DMS79 (cell line): ENCODE measurements around the gene SCUBE3.
A peak's percentile ranks its signal among the peaks of the same experiment; 100 is the strongest.

Source experiments
- DNase-seq: peaks from one replicate; lab custom pipeline; 2025; lab: John Stamatoyannopoulos, UW

Gene SCUBE3

DNA sequence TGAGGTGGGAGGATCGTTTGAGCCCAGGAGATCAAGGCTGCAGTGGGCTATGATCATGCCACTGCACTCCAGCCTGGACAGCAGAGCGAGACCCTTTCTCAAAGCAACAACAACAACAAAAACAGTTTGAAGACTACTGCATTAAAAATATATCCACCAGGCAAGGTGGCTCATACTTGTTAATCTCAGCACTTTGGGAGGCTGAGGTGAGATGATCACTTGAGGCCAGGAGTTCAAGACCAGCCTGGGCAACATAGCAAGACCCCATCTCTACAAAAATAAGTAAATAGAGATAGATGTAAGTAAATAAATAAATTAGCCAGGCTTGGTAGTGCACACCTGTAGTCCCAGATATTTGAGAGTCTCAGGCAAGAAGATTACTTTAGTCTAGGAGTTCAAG lies 58.2 kb downstream of the SCUBE3 start:
- DNase-seq: no peak

DNA sequence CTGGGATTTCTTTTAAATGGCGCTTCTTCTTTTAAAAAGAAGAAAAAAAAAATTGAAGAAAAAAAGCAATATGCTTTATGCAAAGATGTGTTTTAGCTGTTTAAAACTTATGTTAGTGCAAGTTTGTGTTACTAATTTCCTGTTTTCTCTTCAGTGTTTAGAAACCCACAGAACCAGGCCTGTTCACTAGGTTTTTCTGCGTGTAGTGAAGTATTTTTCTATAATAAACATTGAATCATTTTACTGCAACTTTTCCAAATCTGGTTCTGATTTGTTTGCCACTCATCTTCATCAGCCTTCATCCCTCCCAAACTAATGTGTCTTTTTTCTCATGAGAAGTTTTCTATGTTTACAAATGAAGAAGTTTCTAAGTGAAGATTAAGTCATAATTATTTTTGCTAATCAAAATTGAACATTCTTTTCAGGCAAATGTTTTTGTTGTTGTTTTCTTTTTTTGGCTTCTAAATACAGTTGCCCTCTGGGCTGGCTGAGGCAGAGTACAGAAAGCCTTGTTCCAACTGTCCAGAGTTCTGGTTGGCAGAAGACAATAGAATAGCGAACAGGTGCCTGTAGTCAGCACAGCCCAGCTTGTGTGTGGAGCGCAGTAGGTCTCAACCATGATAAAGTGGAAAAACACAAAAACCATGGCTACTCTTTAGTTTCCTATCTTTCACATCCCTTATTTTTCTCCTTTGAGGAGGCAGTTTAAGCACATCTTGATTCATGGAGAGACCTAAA lies 60.2 kb downstream of the SCUBE3 start:
- DNase-seq: no peak

DNA sequence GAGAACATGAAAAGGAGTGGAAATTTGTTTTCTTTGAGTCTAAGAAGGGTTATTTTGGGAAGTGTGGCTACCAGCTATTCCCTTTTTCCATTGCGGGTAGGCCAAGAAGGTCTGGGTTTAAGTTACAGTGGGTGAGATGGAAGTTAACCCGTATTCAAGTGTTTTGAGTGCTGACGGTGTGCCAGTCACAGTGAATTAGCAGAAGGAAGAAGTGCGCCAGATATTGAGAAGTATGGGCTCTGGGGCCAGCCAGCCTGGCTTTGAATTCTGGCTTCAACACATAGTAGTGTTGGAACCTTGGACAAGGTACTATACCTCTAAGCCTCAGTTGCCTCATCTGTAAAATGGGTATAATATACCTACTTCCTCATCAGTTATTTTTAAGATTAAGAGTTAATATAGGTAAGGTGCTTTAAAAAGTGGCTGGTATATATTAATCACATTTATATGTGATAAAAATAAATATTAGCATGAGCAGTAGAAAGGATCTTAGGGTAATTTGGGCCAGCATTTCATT lies 62.0 kb downstream of the SCUBE3 start:
- DNase-seq: no peak

DNA sequence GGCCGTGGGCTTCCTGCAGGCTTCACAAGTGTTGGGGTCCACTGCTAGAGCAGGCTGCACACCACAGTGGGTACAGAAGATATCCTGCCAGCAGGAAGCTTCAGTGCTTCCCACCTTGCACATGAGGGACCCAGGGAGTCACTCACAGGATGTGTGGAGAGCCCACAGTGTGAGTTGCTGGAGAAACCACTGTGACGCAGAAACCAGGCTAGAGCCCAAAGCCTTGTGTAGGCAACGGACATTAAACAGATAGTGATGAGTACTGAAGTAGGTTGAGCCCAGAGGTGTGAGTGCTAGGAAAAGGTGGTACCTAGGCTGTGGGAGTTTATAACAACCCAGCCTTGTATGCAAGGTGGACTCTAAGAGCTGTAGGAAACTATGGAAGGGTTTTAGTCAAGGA lies 65.0 kb downstream of the SCUBE3 start:
- DNase-seq: no peak

DNA sequence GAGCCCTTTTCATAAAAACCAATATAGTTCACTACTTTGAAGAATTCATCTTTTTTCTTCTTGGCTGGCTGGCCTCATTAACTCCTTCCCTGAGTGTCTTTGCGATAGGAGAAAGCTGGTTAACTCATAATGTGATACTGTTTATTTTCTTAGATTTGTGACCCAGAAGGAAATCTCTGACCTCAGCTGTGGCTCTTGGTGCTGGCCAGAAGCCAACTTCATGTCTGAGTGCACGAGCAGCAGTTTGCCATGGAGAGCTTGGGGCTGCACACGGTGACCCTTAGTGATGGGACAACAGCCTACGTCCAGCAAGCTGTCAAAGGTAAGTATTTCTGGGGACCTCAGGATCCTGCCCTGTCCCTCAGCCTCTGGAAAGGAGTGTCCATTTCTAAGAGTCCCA lies 67.1 kb downstream of the SCUBE3 start:
- no peak for DNase-seq

DNA sequence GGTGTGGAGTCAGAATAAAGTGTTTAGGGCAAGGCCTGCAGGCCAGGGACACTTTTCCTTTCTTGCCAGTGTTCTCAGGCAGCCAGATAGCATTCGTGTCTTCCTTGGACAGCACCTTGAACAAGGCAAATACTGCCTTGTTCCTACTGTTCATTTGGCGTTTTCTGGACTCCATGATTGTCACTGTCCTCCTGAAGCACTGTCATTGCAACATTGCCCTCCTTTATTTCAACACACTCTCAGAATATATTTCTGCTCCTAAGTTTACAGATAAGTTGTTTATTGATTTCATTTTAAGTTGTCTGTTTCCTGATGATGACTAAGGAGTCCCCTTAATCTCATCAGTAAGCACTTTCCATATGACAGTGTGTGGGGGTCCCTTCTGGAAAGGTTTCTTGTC lies 68.7 kb downstream of the SCUBE3 start:
- no peak for DNase-seq

DNA sequence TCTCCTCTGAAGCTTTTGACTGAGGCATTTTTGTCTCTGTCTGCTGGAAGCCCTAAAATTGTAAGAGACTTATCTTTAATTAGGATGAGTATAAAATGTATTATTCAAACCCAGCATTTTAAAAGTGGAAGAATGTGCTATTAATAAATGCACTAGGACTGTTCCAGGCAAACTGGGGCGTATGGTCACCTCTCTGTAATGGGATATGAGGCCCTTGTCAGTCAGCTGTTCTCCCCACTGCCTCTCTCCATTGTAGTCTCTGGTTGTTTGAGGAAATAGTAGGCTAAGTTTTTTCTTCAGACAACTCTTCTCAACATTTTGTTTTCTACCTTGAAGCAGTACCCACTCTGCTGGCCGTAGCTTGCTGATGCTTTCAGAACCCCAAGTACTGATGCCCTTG lies 69.6 kb downstream of the SCUBE3 start:
- DNase-seq: no peak

DNA sequence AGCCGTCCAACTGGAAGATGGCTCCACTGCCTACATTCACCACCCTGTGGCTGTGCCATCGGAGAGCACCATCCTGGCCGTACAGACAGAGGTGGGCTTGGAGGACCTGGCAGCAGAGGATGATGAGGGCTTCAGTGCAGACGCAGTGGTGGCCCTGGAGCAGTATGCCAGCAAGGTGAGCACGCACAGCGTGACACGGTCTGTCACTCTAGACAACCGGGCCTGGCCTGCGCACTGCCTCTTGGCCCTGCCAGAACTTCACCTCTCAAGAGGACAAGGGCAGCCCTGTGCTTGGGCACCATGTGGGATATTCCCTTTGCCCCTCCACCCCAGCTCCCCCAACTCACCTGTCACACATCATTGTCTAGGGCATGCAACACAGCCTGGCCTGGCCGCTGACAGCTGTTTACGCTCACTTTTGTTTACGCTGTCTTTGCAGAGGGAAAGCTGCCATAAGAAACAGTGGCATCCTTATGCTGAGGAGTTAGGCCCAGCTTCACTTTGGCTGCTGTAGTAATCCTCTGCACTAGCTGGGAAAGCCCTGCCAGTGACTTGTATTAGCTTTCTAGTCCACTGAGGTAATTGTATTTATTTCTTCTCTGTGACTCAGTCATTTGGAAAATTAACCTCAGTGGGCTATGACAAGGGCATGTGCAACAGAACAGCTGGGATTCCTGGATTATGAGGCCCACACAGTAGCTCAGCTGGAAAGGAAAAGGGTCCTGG lies 74.1 kb downstream of the SCUBE3 start:
- DNase-seq: no peak

DNA sequence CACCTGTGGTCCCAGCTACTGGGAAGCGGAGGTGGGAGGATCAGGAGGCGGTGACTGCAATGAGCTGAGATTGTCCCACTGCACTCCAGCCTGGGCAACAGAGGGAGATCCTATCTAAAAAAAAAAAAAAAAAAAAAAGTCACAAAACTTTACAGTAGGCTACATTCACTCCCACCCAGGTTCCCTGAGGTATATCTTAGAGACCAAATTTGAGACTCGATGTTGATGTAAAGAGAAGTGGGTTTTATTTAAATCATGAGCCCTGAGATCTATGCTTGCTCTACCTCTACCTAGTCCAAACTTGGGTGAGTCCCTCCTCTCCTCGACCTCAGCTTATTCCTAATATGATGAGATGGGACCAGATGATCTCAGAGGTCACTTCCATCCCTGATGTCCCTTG lies 75.1 kb downstream of the SCUBE3 start:
- no peak for DNase-seq

DNA sequence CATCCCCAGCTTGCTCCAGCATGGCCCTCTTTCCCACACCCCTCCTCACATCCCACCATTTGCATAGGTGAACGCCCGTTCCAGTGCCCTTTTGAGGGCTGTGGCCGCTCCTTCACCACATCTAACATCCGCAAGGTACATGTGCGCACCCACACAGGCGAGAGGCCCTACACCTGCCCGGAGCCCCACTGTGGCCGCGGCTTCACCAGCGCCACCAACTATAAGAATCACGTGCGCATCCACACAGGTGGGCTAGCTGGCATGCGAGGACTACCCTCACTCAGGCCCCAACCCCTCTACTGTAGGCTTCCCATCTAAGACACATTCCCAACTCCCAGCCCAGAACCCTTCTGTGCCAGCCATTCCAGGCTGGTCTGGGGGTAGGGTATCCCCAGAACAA lies 77.7 kb downstream of the SCUBE3 start:
- DNase-seq: no peak

DNA sequence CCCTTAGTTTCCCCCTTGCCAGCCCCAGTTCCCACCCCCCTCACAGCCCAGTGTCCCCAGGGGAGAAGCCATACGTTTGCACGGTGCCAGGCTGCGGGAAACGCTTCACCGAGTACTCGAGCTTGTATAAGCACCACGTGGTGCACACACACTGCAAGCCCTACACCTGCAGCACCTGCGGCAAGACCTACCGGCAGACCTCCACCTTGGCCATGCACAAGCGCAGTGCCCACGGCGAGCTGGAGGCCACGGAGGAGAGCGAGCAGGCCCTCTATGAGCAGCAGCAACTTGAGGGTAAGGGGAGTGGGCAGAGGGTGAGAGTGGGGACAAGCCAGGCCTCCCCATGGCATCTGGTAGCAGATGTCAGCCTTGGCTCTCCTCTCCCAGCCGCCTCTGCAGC lies 78.7 kb downstream of the SCUBE3 start:
- DNase-seq: peak; percentile 52

DNA sequence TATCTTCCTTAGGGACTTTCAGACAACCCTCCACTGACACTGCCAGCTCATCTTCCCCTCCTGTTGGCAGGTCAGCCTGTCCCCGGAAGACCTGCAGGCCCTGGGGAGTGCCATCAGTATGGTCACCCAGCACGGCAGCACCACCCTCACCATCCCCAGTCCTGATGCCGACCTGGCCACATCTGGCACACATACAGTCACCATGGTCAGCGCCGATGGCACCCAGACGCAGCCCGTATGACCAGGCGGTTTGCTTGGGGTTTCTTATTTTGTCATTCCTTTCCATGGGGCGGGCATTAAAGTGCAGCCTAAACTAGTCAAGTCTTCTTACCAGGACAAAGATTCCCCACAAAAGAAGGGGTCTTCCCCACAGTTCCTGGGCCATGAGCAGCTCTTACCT lies 79.9 kb downstream of the SCUBE3 start:
- DNase-seq: no peak

DNA sequence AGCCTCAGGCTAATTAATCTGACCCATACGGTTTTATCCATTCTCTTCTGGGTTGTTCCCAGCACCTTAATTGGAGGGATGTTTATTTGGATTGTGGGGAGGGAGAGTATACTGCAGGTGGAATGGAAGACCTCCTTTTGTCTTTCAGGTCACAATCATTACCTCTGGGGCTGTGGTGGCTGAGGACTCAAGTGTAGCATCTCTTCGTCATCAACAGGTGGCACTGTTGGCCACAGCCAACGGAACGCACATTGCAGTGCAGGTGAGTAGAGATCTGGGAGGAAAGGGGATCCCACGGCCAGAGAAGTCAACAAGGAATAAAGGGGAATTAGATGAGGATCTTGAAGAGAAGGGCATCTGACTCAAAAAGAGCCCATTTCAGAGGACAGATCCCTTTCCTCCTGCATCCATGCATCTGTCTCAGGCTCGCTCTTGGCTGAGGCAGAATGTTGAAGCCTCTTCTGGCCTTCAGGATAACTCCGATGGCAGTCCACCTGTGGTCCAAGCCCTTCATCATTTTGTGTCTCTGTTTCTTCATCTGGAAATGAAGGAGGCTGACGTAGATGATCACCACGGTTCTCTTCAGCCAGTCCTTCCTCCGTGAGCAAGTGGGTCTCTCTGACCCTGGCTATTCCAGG lies 80.7 kb downstream of the SCUBE3 start:
- no peak for DNase-seq

DNA sequence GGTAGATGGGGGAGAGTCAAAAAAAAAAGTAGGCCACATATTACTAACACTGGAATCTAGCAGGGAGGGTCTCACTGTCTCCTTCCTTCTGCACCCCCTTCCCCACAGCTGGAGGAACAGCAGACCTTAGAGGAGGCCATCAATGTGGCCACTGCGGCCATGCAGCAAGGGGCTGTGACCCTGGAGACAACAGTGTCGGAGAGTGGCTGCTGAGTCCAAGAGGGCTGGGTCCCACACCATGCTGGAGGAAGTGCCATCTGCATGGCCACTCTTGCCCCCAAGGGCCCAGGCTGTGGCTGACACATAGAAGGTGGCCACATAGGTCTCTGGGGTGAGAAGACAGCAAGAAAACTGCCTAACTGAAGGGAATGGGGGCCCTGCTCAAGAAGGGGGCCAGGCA lies 81.3 kb downstream of the SCUBE3 start:
- no peak for DNase-seq

DNA sequence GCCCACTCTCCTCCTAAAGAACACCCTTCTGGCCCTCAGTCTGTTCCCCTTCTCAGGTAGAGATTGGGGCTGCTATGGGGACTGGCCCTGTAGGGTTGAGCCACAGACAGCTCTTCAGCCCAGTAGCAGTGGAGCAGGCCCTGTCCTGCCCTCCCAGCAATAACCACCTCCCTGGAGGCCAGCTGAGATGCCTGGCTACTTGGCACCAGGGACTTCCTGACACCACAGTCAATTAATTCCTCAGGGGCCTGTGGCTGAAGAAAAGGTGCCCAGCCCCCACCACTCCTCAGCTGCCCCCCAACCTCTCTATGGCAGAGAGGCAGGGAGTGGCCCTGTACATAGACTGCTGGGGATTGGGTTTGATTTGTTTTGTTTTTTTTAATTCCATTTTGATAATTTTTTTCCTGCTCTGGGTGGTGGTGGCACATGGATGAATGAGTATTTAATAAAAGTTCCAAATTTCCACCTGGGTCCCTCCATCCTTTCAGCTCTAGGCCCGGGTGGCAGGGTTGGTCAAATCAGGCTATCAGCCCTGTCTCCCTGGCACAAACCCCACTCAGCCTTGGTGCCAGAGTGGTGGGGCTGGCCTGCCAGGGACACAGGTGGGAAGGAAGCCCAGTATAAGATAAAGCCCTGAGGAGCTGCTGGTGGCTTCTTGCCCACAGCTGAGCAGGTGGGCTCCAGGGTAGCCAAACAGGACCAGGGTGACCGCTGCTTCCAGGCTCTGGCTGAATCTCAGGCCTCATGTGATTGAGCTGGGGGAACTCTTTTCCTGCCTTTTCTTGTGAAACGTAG lies 82.0 kb downstream of the SCUBE3 start:
- no peak for DNase-seq

DNA sequence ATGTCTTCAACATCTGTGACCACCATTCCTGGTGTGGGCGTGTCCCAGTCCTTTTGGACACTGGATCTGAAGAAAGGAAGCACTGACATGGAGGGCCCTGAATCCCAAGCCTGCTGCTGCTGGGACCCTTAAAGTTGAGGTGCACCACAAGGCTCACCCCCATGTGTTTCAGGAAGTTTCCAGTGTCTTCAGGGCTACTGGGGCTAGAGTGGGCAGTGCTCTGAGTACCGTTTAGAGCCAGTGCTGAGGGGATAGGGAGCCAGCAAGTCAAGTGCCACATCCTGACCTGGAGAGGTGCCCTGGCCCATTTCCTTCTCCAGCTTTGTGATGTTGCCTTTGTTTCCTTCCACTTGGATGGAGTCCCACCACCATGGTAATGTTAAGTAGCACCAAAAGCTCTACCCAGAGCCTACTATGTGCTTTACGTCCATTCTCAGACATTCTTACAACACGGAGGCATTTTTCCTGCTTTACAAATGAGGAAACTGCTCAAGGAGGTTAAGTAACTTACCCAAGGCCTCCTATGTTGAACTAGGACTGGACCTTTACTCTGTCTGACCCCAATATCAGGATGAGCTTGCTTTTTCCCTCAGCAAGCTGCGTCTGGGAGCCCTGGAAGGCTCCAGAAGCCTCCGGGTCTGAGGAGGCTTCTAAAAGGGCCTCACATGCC lies 83.3 kb downstream of the SCUBE3 start:
- DNase-seq: no peak

DNA sequence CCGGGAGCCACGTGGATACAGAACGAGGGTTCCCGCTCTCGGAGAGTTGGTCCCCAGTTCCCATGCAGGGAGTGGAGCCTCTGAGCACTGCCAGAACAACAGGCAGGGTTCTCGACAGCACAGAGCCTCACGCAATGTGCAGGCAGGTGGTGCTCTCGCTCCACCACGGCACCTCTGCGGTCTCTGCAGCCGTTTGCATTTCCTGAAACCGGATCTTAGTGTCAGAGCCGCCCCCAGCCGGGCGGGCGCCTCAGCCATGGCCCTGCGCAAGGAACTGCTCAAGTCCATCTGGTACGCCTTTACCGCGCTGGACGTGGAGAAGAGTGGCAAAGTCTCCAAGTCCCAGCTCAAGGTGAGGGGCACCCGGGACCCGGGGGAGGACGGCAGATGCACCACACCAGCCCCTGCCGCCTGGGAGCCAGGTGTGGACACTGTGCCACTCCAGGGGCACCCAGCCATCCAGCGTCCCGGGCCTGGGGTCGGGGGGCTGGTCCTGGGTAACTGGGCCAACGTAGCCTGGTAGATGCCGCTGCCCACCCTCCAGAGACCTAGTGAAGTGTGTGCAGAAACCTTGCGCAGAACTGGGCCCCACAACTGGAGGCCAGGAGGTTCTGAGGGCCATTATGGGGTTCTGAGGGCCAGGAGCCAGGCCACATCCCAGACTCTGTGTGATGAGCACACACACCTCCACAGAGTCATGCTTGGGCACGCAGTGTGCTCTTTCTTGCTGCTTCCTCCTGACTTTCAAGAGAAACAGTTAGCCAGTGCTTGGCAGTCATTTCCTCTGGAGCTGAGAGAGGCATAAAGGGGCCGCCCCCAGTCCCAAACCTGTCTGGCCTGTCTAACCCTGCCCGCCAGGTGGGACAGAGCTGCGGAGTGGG lies 84.1 kb downstream of the SCUBE3 start, which contains the start of gene DEF6:
Gene DEF6, plus strand, starts transcription at position 218 of the 881 bp plus-strand sequence. Its CDS starts 39 bp downstream, at position 257.
- DNase-seq: peak; percentile 93

DNA sequence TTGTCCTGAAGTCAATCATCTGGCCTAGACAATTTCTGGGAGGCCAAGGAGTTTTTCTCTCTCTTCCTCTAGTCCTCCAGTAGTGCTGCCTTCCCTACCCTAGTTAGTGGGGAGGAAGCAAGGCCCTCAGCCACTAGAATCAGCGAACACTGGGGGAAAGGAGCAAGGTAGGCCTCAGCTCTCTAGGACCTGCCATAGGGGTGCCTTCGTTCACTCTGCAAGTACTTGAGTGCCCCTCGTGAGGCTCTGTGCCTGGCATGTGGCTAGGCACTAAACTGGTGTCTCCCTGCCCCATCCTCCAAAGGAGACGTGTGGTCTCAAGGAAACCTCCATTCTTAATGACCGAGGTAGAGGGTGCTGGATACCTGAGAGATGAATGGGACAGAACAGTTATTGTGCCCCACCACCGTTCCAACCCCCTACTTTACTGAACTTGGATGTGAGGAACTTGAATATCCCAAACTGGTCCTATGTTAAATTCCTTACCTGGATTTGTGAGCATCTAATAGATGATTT lies 84.9 kb downstream of the SCUBE3 start:
- DNase-seq: no peak

DNA sequence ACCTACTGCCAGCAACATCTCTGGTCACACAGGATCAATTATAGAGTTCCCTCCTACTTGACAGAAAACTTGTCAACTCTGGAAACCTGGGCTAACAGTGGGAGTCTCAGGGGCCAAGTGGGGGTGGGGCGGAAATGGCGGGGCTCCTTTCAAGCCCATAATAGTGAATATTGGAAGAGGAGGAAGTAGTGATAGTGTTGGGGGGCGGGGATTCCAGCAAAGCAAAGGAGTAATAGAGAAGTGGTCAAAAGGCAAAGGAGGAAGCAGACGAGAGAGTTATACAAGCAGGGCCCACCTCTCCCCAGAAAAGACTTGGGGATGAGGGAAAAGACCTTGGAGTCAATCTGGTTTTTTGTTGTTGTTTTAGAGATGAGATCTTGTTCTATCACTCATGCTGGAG lies 85.9 kb downstream of the SCUBE3 start:
- DNase-seq: no peak

DNA sequence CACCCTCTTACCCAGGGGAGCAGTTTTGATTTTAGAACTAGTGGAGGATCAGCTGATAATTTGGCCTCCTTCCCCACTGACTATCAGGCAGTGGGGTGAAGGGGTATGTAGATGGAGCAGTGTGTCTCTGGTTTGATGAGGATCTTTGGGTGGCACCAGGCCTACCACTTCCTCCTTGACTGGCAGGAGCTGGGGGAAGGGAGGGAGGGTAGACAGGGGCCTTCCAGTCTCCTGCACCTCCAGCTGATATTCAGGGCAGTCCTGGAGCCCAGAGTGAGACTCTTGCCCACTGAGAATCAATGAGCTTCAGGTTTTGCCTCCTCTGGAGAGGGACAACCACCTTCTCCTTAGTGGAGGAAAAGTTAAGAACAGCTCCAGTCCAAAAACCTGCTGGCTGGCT lies 87.1 kb downstream of the SCUBE3 start:
- no peak for DNase-seq
